ENCODE data around the gene TMEM150B.

Gene TMEM150B

DNA sequence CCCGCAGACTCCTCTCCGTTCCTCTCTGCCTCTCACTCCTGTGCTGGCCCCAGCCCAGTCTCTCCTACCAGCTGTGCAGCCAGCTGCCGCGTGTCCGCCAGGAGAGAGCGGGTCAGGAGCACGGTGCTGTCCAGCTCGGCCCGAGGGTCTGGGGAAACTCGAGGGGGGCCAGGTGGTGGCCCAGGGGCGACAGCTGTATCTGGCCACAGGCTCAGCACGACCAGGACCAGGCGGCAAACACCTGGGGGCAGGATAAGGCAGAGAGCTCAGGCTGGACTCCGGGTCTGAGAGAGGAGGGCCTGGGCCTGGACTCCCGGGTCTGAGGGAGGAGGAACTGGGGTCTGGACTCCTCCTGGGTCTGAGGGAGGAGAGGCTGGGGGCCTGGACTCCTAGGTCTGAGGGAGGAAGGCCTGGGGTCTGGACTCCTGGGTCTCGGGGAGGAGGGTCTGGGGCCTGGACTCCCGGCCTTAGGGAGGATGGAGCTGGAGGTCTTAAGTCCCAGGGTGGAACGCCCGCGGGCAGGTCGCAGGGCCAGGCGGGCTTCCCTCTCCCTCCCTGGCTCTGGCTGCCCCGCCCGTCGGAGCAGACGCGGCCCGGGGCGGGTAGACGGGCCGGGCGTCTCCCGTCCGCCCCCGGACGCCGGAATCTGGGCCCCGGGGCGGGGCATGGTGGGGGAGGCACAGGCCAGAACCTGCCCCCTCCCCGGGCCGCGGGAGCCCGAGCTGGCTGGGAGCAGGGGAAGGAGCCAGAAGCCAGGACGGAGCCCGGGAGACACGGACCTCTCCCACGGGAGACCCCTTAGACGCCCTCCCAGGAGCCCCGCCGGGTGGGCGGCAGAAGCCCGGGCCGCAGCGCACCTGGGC is 43.8 kb upstream of the TMEM150B start:
- no peaks in the 10 kb centered on the region for H3K79me2 ChIP-seq (ENCODE audit: insufficient read depth, low read length)
- no peaks in the 10 kb centered on the region for H3K4me1 ChIP-seq (ENCODE audit: insufficient read depth, low read length)

DNA sequence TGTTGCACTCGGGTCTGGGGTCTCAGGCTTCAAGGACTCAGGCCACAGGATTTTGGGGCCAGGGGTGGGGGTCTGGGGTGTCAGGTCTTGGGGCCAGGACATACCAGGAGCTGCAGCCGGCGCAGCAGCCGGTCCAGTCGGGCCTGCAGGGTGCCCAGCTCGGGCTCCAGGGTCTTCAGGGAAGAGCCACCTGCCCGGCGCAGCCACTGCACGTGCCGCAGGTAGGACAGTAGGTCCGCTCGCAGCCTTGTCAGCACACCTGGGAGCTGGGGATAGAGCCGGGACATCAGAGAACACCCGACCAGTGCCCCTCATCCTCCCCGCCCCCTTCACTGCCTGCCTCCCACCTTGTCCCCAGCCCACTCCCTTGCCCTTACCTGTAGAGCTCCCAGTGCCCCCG is 43.0 kb upstream of the TMEM150B start:
- Histone ChIP-seq H4K20me1 (ENCODE audit: insufficient read depth, low read length) (no peaks in the 10 kb centered on the region), H3K4me3 (ENCODE audit: low read depth in 1 of 2, low read length in 2 of 2) (no peak overlapping the region), H3K9me3 (ENCODE audit: insufficient read depth, low read length, severe bottlenecking) (no peaks in the 10 kb centered on the region), H3K36me3 (ENCODE audit: insufficient read depth, low read length) (no peaks in the 10 kb centered on the region), H3K4me1 (ENCODE audit: insufficient read depth, low read length) (no peaks in the 10 kb centered on the region), H3K9ac (ENCODE audit: low read depth, low read length) (no peak overlapping the region), H3K27ac (ENCODE audit: low read length) (no peak overlapping the region), H3K79me2 (ENCODE audit: insufficient read depth, low read length) (no peaks in the 10 kb centered on the region), H3K27me3 (ENCODE audit: insufficient read depth, low read length, poor library complexity) (no peaks in the 10 kb centered on the region), H2AFZ (ENCODE audit: low read depth, low read length) (no peak overlapping the region), H3K4me2 (ENCODE audit: insufficient read depth, low read length) (no peak overlapping the region)
- TF ChIP-seq, protein P1, sequence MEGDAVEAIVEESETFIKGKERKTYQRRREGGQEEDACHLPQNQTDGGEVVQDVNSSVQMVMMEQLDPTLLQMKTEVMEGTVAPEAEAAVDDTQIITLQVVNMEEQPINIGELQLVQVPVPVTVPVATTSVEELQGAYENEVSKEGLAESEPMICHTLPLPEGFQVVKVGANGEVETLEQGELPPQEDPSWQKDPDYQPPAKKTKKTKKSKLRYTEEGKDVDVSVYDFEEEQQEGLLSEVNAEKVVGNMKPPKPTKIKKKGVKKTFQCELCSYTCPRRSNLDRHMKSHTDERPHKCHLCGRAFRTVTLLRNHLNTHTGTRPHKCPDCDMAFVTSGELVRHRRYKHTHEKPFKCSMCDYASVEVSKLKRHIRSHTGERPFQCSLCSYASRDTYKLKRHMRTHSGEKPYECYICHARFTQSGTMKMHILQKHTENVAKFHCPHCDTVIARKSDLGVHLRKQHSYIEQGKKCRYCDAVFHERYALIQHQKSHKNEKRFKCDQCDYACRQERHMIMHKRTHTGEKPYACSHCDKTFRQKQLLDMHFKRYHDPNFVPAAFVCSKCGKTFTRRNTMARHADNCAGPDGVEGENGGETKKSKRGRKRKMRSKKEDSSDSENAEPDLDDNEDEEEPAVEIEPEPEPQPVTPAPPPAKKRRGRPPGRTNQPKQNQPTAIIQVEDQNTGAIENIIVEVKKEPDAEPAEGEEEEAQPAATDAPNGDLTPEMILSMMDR (IDR thresholded peaks at IDR 0.05; ENCODE audit: borderline replicate concordance, extremely low read depth, low read length, poor library complexity, severe bottlenecking) = no peak
- TF ChIP-seq EZH2 (IDR thresholded peaks at IDR 0.05; ENCODE audit: borderline replicate concordance, low read depth, low read length, severe bottlenecking) = no peak
- no peak for ATAC-seq (ENCODE audit: insufficient read depth, low read depth)
- no peak for DNase-seq

More for the DNA sequence above, 43.8 kb upstream of the TMEM150B start:
- H3K9me3 ChIP-seq (ENCODE audit: insufficient read depth, low read length, severe bottlenecking) = no peaks in the 10 kb centered on the region
- 0 out of 2 replicates have a peak, but pooled peaks cover under 1% of the 10 kb centered on the region for H4K20me1 ChIP-seq (ENCODE audit: insufficient read depth, low read length)
- no peak overlapping the region for H3K4me3 ChIP-seq (ENCODE audit: low read depth in 1 of 2, low read length in 2 of 2)
- no peak for TF ChIP-seq EZH2 (IDR thresholded peaks at IDR 0.05; ENCODE audit: borderline replicate concordance, low read depth, low read length, severe bottlenecking)
- TF ChIP-seq, protein P1 (IDR thresholded peaks at IDR 0.05; ENCODE audit: borderline replicate concordance, extremely low read depth, low read length, poor library complexity, severe bottlenecking) = no peak
- no peak overlapping the region for H3K4me2 ChIP-seq (ENCODE audit: insufficient read depth, low read length)
- H3K27ac ChIP-seq (ENCODE audit: low read length) = no peak overlapping the region
- H3K9ac ChIP-seq (ENCODE audit: low read depth, low read length) = no peak overlapping the region
- no peaks in the 10 kb centered on the region for H3K27me3 ChIP-seq (ENCODE audit: insufficient read depth, low read length, poor library complexity)
- no peaks in the 10 kb centered on the region for H3K36me3 ChIP-seq (ENCODE audit: insufficient read depth, low read length)
- ATAC-seq (ENCODE audit: insufficient read depth, low read depth) = no peak
- no peak overlapping the region for H2AFZ ChIP-seq (ENCODE audit: low read depth, low read length)
- no peak for DNase-seq

DNA sequence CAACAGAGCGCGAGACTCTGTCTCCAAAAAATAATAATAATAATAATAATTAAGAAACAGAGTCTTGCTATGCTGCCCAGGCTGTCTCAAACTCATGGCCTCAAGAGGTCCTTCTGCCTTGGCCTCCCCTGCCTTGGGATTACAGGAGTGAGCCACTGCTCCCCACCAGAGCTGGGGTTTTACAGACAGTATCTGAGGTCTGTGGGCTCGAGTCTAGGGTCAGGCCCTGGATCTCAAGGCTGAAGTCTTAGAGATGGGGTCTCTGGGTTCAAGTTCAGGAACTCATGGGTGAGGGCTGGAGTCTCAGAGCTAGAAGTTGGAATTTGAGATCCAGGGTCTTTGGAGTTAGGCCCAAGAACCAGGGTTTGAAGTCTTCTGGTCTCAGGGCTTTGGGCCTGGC is 41.6 kb upstream of the TMEM150B start:
- Histone ChIP-seq H3K79me2 (ENCODE audit: insufficient read depth, low read length) (no peaks in the 10 kb centered on the region), H3K4me2 (ENCODE audit: insufficient read depth, low read length) (no peak overlapping the region), H3K27ac (ENCODE audit: low read length) (no peak overlapping the region), H3K9ac (ENCODE audit: low read depth, low read length) (no peak overlapping the region), H3K4me1 (ENCODE audit: insufficient read depth, low read length) (no peaks in the 10 kb centered on the region), H3K36me3 (ENCODE audit: insufficient read depth, low read length) (no peaks in the 10 kb centered on the region), H4K20me1 (ENCODE audit: insufficient read depth, low read length) (no peaks in the 10 kb centered on the region), H3K9me3 (ENCODE audit: insufficient read depth, low read length, severe bottlenecking) (no peaks in the 10 kb centered on the region), H2AFZ (ENCODE audit: low read depth, low read length) (no peak overlapping the region), H3K4me3 (ENCODE audit: low read depth in 1 of 2, low read length in 2 of 2) (no peak overlapping the region), H3K27me3 (ENCODE audit: insufficient read depth, low read length, poor library complexity) (no peaks in the 10 kb centered on the region)
- DNase-seq (no peak), ATAC-seq (ENCODE audit: insufficient read depth, low read depth) (no peak)
- no peak for TF ChIP-seq EZH2 (IDR thresholded peaks at IDR 0.05; ENCODE audit: borderline replicate concordance, low read depth, low read length, severe bottlenecking)
- TF ChIP-seq, protein P1 (IDR thresholded peaks at IDR 0.05; ENCODE audit: borderline replicate concordance, extremely low read depth, low read length, poor library complexity, severe bottlenecking) = no peak

Measured in DND-41 (cell line).